ENCODE results near the gene PPP1R9A.

The PPP1R9A gene

GRCh38 chr7:95320651-95321050, 413.3 kb downstream of the PPP1R9A start:
- Histone ChIP-seq H3K4me1 (ENCODE audit: insufficient read depth, low read length) (no peaks in the 10 kb centered on the region), H3K79me2 (ENCODE audit: insufficient read depth, low read length) (no peaks in the 10 kb centered on the region), H2AFZ (ENCODE audit: low read depth, low read length) (no peak overlapping the region), H3K9me3 (ENCODE audit: insufficient read depth, low read length, severe bottlenecking) (no peaks in the 10 kb centered on the region), H3K27ac (ENCODE audit: low read length) (no peak overlapping the region), H3K9ac (ENCODE audit: low read depth, low read length) (no peak overlapping the region), H3K4me2 (ENCODE audit: insufficient read depth, low read length) (no peak overlapping the region), H3K27me3 (ENCODE audit: insufficient read depth, low read length, poor library complexity) (no peaks in the 10 kb centered on the region), H4K20me1 (ENCODE audit: insufficient read depth, low read length) (no peaks in the 10 kb centered on the region), H3K4me3 (ENCODE audit: low read depth in 1 of 2, low read length in 2 of 2) (no peak overlapping the region), H3K36me3 (ENCODE audit: insufficient read depth, low read length) (no peaks in the 10 kb centered on the region)
- DNase-seq (no peak), ATAC-seq (ENCODE audit: insufficient read depth, low read depth) (no peak)
- no peak for TF ChIP-seq EZH2 (IDR thresholded peaks at IDR 0.05; ENCODE audit: borderline replicate concordance, low read depth, low read length, severe bottlenecking)
- no peak for TF ChIP-seq CTCF (IDR thresholded peaks at IDR 0.05; ENCODE audit: borderline replicate concordance, extremely low read depth, low read length, poor library complexity, severe bottlenecking)

- DNase-seq, result no peak
- H3K36me3 ChIP-seq (ENCODE audit: insufficient read depth, low read length), result no peaks in the 10 kb centered on the region
- H3K9ac ChIP-seq (ENCODE audit: low read depth, low read length), result no peak overlapping the region
- no peak overlapping the region for H3K27ac ChIP-seq (ENCODE audit: low read length)
- H3K4me3 ChIP-seq (ENCODE audit: low read depth in 1 of 2, low read length in 2 of 2), result no peak overlapping the region
- H3K27me3 ChIP-seq (ENCODE audit: insufficient read depth, low read length, poor library complexity), result no peaks in the 10 kb centered on the region
- H3K4me2 ChIP-seq (ENCODE audit: insufficient read depth, low read length), result no peak overlapping the region
- H3K9me3 ChIP-seq (ENCODE audit: insufficient read depth, low read length, severe bottlenecking), result no peaks in the 10 kb centered on the region
- H2AFZ ChIP-seq (ENCODE audit: low read depth, low read length), result no peak overlapping the region
- TF ChIP-seq EZH2 (IDR thresholded peaks at IDR 0.05; ENCODE audit: borderline replicate concordance, low read depth, low read length, severe bottlenecking) (no peak), CTCF (IDR thresholded peaks at IDR 0.05; ENCODE audit: borderline replicate concordance, extremely low read depth, low read length, poor library complexity, severe bottlenecking) (no peak)
- H3K4me1 ChIP-seq (ENCODE audit: insufficient read depth, low read length), result no peaks in the 10 kb centered on the region
- no peaks in the 10 kb centered on the region for H3K79me2 ChIP-seq (ENCODE audit: insufficient read depth, low read length)
- ATAC-seq (ENCODE audit: insufficient read depth, low read depth), result no peak
- no peaks in the 10 kb centered on the region for H4K20me1 ChIP-seq (ENCODE audit: insufficient read depth, low read length)
Measured at GRCh38 chr7:95321720-95322119, 414.3 kb downstream of the PPP1R9A start.

GRCh38 chr7:95322396-95322795, 415.0 kb downstream of the PPP1R9A start:
- H2AFZ ChIP-seq (ENCODE audit: low read depth, low read length), result no peak overlapping the region
- no peaks in the 10 kb centered on the region for H3K9me3 ChIP-seq (ENCODE audit: insufficient read depth, low read length, severe bottlenecking)
- H3K4me1 ChIP-seq (ENCODE audit: insufficient read depth, low read length), result no peaks in the 10 kb centered on the region
- no peak overlapping the region for H3K9ac ChIP-seq (ENCODE audit: low read depth, low read length)
- no peak overlapping the region for H3K4me3 ChIP-seq (ENCODE audit: low read depth in 1 of 2, low read length in 2 of 2)
- no peaks in the 10 kb centered on the region for H4K20me1 ChIP-seq (ENCODE audit: insufficient read depth, low read length)
- ATAC-seq (ENCODE audit: insufficient read depth, low read depth) (no peak), DNase-seq (no peak)
- no peaks in the 10 kb centered on the region for H3K36me3 ChIP-seq (ENCODE audit: insufficient read depth, low read length)
- H3K79me2 ChIP-seq (ENCODE audit: insufficient read depth, low read length), result no peaks in the 10 kb centered on the region
- H3K4me2 ChIP-seq (ENCODE audit: insufficient read depth, low read length), result no peak overlapping the region
- H3K27me3 ChIP-seq (ENCODE audit: insufficient read depth, low read length, poor library complexity), result no peaks in the 10 kb centered on the region
- no peak overlapping the region for H3K27ac ChIP-seq (ENCODE audit: low read length)
- no peak for TF ChIP-seq EZH2 (IDR thresholded peaks at IDR 0.05; ENCODE audit: borderline replicate concordance, low read depth, low read length, severe bottlenecking)
- no peak for TF ChIP-seq CTCF (IDR thresholded peaks at IDR 0.05; ENCODE audit: borderline replicate concordance, extremely low read depth, low read length, poor library complexity, severe bottlenecking)

- ATAC-seq (ENCODE audit: insufficient read depth, low read depth) (no peak), DNase-seq (no peak)
- H2AFZ ChIP-seq (ENCODE audit: low read depth, low read length), result no peak overlapping the region
- no peaks in the 10 kb centered on the region for H3K36me3 ChIP-seq (ENCODE audit: insufficient read depth, low read length)
- no peak overlapping the region for H3K4me3 ChIP-seq (ENCODE audit: low read depth in 1 of 2, low read length in 2 of 2)
- TF ChIP-seq CTCF (IDR thresholded peaks at IDR 0.05; ENCODE audit: borderline replicate concordance, extremely low read depth, low read length, poor library complexity, severe bottlenecking), result no peak
- no peaks in the 10 kb centered on the region for H3K4me1 ChIP-seq (ENCODE audit: insufficient read depth, low read length)
- no peaks in the 10 kb centered on the region for H4K20me1 ChIP-seq (ENCODE audit: insufficient read depth, low read length)
- H3K4me2 ChIP-seq (ENCODE audit: insufficient read depth, low read length), result no peak overlapping the region
- H3K27me3 ChIP-seq (ENCODE audit: insufficient read depth, low read length, poor library complexity), result no peaks in the 10 kb centered on the region
- no peaks in the 10 kb centered on the region for H3K79me2 ChIP-seq (ENCODE audit: insufficient read depth, low read length)
- no peak overlapping the region for H3K9ac ChIP-seq (ENCODE audit: low read depth, low read length)
- H3K27ac ChIP-seq (ENCODE audit: low read length), result no peak overlapping the region
- no peaks in the 10 kb centered on the region for H3K9me3 ChIP-seq (ENCODE audit: insufficient read depth, low read length, severe bottlenecking)
Measured at GRCh38 chr7:95322854-95323253, 415.5 kb downstream of the PPP1R9A start.
